Measurements from ENCODE around the gene RPS19BP1. TPM values are rescaled to one million over a fixed set of nuclear protein-coding genes. Genes with fewer than 3 reads are reported as not detected.

The RPS19BP1 gene
- total and polyA plus RNA-seq, 9 donors: 9.1 to 130 (median 44.2) TPM

DNA sequence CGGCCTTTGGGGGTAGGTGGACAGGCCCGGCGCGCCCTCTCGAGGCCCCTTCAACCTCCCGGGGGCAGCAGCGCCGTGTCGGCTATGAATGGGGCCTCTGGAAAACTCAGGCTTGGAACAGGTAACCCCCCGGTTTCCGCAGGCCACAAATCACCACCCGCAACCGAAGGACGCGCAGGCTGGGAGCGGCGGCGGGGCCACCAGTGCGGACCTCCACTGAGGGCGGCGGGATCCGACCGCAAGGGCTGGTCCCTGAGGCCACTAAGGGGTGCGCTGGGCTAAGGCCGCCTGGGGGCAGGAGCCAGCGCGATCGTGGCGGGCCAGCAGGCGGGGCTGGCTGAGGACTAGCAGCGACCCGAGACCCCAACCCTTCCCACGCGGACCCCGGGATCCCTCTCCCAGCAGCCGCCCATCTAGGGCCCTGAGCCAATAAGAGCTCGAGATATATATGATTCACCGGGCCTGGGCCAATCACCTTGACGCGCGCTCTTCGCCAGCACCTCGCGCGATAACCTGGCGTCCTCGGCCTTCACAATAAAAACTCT is 12.8 kb downstream of the RPS19BP1 start:
- Histone ChIP-seq H3K27me3 (no peaks in the 10 kb centered on the region), H3K4me1 (ENCODE audit: insufficient read depth) (peaks cover 13% of the 10 kb centered on the region), H3K36me3 (no peaks in the 10 kb centered on the region), H3K4me3 (peak overlapping the region; percentile 100), H3K9me3 (no peaks in the 10 kb centered on the region), H3K27ac (peak overlapping the region; percentile 86 to 95)
- peak; percentile 76 for TF ChIP-seq POLR2A (IDR thresholded peaks at IDR 0.05)
- no peak for TF ChIP-seq EP300 (IDR thresholded peaks at IDR 0.05)
- TF ChIP-seq, protein P1, sequence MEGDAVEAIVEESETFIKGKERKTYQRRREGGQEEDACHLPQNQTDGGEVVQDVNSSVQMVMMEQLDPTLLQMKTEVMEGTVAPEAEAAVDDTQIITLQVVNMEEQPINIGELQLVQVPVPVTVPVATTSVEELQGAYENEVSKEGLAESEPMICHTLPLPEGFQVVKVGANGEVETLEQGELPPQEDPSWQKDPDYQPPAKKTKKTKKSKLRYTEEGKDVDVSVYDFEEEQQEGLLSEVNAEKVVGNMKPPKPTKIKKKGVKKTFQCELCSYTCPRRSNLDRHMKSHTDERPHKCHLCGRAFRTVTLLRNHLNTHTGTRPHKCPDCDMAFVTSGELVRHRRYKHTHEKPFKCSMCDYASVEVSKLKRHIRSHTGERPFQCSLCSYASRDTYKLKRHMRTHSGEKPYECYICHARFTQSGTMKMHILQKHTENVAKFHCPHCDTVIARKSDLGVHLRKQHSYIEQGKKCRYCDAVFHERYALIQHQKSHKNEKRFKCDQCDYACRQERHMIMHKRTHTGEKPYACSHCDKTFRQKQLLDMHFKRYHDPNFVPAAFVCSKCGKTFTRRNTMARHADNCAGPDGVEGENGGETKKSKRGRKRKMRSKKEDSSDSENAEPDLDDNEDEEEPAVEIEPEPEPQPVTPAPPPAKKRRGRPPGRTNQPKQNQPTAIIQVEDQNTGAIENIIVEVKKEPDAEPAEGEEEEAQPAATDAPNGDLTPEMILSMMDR (IDR thresholded peaks at IDR 0.05): peak in 2 of 3 donors; percentile 41 to 45
- intact Hi-C loops (cut with DNase I): loop anchor here (2.0 to 10.0 kb wide), 7 partner anchors 17 to 655 kb away; partner anchors contain the start of genes RPL3 (in 3 of the 4), CBX7 (in 1 of the 4), MIEF1 (in 1 of the 4) and SYNGR1 (in 1 of the 4)
- peak; percentile 97 to 98 (median 98) for DNase-seq
- WGBS, 3 donors: 0% methylated on average over 45 to 47 of the region's 47 CpGs

DNA sequence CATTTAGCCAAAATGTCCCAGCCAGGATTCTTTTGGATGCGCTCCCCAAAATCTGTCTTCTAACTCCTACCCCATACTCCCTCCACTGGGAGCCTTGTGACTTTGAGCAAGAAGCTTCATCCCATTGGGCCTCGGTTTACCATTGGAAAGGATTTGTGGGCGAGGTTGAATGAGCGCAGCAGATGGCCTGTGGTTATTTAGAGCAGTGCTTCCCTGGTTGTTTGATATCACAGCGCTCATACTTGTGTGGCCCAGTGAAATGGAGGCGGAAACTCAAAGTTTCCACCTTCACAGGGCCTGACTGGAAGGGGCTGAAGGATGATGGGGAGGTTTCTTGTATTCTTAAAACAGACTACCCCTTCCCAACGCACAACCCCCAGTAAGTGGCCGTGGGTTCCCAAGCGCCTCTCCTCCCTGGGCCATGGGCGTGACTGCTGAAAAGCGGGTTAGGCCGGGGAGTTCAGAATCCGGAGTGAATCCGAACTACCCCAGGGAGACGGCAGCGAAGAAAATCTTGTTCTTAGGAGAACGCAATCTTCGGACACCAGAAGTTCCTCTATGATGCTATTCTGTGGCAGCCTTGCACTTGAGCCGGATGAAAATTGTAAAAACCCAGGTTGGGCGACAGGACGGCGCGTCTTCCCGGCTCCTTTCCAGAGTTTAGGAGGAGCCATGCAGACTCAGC is 13.4 kb downstream of the RPS19BP1 start:
- Histone ChIP-seq H3K9me3 (no peaks in the 10 kb centered on the region), H3K4me3 (peak overlapping the region; percentile 100), H3K27me3 (no peaks in the 10 kb centered on the region), H3K36me3 (no peaks in the 10 kb centered on the region), H3K27ac (peak overlapping the region; percentile 86 to 95), H3K4me1 (ENCODE audit: insufficient read depth) (peaks cover 9% of the 10 kb centered on the region)
- WGBS, 3 donors: 8 to 11% (median 10%) methylated on average over 24 of the region's 24 CpGs
- TF ChIP-seq, protein P1 (IDR thresholded peaks at IDR 0.05): no peak
- TF ChIP-seq POLR2A (IDR thresholded peaks at IDR 0.05) (no peak), EP300 (IDR thresholded peaks at IDR 0.05) (no peak)
- no peak for DNase-seq
- intact Hi-C loops (cut with DNase I): loop anchor here in 1 of 4 donors (2.0 kb wide), 1 partner anchor 16 kb away; the partner anchor contains the start of gene MIEF1

DNA sequence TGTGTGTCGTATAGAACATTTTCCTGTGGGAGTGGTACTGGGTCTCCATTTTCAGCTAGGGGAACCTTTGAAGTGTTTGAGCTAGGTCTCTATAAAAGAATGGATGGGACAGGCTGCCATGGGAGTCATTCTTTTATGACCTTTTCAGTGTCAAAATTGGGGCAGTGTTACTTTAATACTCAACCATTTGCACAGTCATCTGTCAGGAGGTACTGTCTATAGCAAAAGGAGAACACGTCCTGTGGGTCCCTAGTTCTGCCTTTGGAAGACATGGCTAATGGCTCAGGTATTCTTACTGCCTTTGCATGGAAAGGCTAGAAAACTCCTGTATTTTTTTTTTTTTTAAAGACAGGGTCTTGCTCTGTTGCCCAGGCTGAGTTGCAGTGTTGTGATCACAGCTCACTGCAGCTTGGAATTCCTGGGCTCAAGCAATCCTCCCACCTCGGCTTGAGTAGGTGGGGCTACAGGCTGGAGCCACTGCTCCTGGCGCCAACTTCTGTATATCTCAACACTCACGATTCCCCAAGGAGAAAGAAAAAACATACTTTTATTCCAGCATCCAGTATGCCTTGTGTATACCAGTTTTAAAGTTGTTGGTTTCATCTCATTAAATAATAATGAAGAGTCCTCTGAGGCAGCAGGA is 14.3 kb downstream of the RPS19BP1 start:
- H3K36me3 ChIP-seq: no peaks in the 10 kb centered on the region
- intact Hi-C loops (cut with DNase I): loop anchor here in 1 of 4 donors (2.0 kb wide), 1 partner anchor 15 kb away; the partner anchor contains the start of gene MIEF1
- H3K4me1 ChIP-seq (ENCODE audit: insufficient read depth): peaks cover 9% of the 10 kb centered on the region
- 36 to 41% (median 37%) methylated on average over 5 of the region's 5 CpGs for WGBS, 3 donors
- peak in 1 of 5 donors; percentile 12 for DNase-seq
- H3K27ac ChIP-seq: no peak overlapping the region
- no peaks in the 10 kb centered on the region for H3K9me3 ChIP-seq
- H3K27me3 ChIP-seq: no peaks in the 10 kb centered on the region
- H3K4me3 ChIP-seq: no peak overlapping the region
- no peak for TF ChIP-seq POLR2A (IDR thresholded peaks at IDR 0.05)

DNA sequence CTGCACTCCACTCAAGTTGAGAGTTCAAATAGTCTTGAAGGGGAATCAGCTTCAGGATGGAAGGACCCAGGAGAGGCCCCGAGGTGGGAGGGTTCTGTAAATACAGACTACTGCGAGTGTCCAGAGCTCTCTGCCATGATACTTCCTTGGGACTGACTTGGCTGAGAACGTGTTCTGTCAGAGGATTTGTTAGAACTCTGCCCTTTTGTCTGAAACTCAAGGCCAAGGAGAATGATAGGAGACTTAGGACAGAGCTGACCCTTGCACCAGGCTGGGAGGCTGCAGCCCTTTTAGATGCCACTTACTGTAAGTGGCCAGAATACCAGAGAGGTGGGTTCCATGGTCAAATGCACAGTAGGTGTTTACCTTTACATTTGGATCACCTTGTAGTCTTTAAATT is 15.1 kb downstream of the RPS19BP1 start:
- Histone ChIP-seq H3K4me1 (ENCODE audit: insufficient read depth) (peaks cover 4% of the 10 kb centered on the region), H3K4me3 (no peak overlapping the region), H3K9me3 (no peaks in the 10 kb centered on the region), H3K36me3 (no peaks in the 10 kb centered on the region), H3K27me3 (no peaks in the 10 kb centered on the region), H3K27ac (no peak overlapping the region)
- intact Hi-C loops (cut with DNase I): no loop called here
- no peak for DNase-seq
- TF ChIP-seq EP300 (IDR thresholded peaks at IDR 0.05) (no peak), POLR2A (IDR thresholded peaks at IDR 0.05) (no peak)
- TF ChIP-seq, protein P1 (IDR thresholded peaks at IDR 0.05): no peak
- WGBS, 3 donors: 51 to 67% (median 59%) methylated on average over 3 of the region's 3 CpGs
